Astrocyte of the spinal cord (primary cell): ENCODE data around the gene LAMTOR4.
"Not testable (repeated sequence)": the region's sequence is repeated elsewhere in the genome, so short reads cannot be mapped to it uniquely, and the experiment has no call there.

ENCODE experiments used
- DNase-seq: peaks from one replicate; pipeline ENCODE4 v3.0.0; 2011; ENCODE audit warnings: low read depth, low spot score
- H3K4me3 ChIP-seq: 2 replicates; pipeline ENCODE4 v1.5.1; 2011; ENCODE audit warnings: low read depth, mild to moderate bottlenecking, low read length, moderate library complexity
- in situ Hi-C: cut with HindIII; loops from 2 replicates; pipeline ENCODE4 v1.10.0; 2017; ENCODE audit warnings: low sequenced_read_pairs
- TF ChIP-seq, protein P1 (sequence below): IDR thresholded peaks from 2 replicates; pipeline ENCODE4 v1.5.1; 2012; ENCODE audit warnings: low read depth, mild to moderate bottlenecking, low read length, inconsistent platforms

The LAMTOR4 gene

DNA sequence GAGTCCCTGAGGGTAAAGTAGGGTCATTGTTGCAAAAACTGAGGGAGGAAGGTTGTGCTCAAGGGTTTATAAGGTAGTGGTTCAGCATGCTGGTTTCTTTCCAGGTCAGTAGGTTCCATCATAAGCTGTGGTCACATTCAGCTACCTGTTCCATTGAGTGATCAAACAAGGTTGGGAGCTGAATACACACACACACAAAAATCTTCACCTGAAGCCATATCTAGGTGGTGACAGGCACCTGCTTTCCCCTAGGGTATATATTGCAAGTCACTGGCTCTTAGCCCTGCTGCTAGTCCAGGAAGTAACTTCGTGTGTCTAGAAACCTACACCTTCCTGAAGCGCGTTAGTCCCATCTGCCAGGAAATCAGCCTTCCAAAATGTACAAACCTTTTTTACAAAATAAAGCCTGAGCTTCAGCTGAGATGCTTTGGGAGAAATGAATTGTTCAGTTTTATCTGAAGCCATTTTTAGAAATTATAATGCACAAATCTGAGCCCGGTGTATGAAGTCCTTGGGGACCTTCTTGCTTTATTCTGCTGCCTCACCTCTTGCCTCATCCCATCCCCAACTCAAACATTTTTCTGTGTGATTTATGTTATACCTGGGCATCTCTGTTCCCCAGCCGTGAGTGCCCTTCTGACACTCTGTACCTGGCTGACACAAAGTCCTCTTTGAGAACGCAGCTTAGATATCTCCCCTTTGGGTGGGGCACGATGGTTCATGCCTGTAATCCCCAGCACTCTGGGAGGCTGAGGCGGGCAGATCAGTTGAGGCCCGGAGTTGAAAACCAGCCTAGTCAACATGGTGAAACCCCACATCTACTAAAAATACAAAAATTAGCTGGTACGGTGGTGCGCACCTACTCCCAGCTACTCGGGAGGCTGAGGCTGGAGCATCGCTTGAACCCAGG is 10.6 kb upstream of the LAMTOR4 start:
- no peak for DNase-seq
- no peak overlapping the region for H3K4me3 ChIP-seq
- TF ChIP-seq, protein P1, sequence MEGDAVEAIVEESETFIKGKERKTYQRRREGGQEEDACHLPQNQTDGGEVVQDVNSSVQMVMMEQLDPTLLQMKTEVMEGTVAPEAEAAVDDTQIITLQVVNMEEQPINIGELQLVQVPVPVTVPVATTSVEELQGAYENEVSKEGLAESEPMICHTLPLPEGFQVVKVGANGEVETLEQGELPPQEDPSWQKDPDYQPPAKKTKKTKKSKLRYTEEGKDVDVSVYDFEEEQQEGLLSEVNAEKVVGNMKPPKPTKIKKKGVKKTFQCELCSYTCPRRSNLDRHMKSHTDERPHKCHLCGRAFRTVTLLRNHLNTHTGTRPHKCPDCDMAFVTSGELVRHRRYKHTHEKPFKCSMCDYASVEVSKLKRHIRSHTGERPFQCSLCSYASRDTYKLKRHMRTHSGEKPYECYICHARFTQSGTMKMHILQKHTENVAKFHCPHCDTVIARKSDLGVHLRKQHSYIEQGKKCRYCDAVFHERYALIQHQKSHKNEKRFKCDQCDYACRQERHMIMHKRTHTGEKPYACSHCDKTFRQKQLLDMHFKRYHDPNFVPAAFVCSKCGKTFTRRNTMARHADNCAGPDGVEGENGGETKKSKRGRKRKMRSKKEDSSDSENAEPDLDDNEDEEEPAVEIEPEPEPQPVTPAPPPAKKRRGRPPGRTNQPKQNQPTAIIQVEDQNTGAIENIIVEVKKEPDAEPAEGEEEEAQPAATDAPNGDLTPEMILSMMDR = no peak
- in situ Hi-C loops = no loop called here

DNA sequence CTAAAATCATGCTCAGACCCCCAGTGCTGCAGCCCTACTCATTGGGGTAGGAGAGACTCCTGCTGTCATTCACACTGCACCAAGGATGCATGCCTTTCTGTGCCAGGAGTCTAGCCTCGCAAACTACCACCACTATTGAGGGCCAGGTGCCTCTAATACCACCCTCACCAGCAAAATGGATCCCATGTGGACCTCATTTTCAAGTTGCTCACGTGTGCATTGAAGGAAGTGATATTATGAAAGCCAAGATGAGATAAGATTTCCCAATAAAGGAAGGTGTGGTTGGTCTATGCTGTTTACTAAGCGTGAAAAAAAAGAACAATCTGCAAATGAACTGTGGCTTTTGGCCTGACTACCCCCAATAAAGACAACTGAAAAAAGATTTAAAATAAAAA is 7.2 kb upstream of the LAMTOR4 start:
- TF ChIP-seq, protein P1 = no peak
- H3K4me3 ChIP-seq = no peak overlapping the region
- no peak for DNase-seq
- in situ Hi-C loops = no loop called here

DNA sequence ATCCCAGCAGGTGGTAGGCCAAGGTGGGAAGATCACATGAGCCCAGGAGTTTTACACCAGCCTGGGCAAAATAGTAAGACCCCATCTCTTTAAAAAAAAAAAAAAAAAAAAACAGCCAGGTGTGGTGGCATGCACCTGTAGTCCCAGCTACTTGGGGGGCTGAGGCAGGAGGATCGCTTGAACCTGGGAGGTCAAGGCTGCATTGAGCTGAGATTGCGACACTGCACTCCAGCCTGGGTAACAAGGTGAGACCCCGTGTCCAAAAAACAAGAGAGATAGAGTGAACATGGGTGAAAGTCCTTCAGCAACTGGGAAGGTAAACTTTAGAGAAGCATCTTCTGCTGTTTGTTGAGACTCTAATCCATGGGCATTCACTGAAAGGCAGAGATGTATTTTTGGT is 6.3 kb upstream of the LAMTOR4 start:
- H3K4me3 ChIP-seq = no peak overlapping the region
- TF ChIP-seq, protein P1 = no peak
- no peak for DNase-seq
- in situ Hi-C loops = no loop called here

DNA sequence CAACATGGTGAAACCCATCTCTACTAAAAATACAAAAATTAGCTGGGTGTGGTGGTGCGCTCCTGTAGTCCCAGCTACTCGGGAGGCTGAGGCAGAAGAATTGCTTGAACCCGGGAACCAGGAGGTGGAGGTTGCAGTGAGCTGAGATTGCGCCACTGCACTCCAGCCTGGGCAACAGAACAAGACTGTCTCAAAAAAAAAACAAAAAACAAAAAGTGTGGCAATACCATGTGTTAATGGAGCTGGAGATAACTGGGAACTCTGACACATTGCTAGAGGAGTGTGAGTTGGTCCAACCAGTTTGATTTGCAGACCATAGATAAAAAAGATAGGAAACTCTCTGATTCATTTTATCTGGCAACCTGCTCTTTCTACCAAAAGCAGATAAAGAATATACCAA is 2.4 kb upstream of the LAMTOR4 start:
- in situ Hi-C loops, DNase-seq, H3K4me3 ChIP-seq: not testable (repeated sequence)

DNA sequence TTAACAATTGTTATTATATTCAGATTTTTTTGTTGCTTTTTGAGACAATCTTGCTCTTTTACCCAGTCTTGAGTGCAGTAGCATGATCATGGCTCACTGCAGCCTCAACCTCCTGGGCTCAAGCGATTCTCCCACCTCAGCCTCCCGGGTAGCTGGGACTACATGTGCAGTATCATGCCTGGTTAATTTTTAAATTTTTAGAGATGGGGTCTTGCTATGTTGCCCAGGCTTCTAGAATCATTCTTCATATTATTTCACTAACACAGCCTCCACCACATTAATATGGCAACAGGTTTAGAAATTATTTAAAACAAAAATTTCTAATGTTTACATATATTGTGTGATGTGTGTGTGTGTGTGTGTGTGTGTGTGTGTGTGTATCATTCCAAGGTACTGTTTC is 1.4 kb upstream of the LAMTOR4 start:
- DNase-seq = no peak
- in situ Hi-C loops = no loop called here
- H3K4me3 ChIP-seq = no peak overlapping the region
- TF ChIP-seq, protein P1 = no peak

DNA sequence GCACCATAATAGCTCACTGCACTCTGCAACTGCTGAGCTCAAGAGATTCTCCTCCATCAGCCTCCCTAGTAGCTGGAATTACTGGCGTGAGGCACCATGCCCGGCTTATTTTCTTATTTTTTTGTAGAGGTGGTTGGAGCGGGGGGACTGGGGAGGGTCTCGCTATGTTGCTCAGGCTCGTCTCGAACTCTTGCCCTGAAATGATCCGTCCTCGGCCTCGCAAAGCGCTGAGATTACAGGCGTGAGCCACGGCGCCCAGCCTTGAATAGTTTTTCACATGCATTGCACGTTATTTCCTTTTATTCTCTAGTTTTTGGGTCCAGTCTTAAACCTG is 526 bp upstream of the LAMTOR4 start:
- peak overlapping the region; percentile 31 for H3K4me3 ChIP-seq
- TF ChIP-seq, protein P1 = no peak
- DNase-seq = no peak
- in situ Hi-C loops = no loop called here

DNA sequence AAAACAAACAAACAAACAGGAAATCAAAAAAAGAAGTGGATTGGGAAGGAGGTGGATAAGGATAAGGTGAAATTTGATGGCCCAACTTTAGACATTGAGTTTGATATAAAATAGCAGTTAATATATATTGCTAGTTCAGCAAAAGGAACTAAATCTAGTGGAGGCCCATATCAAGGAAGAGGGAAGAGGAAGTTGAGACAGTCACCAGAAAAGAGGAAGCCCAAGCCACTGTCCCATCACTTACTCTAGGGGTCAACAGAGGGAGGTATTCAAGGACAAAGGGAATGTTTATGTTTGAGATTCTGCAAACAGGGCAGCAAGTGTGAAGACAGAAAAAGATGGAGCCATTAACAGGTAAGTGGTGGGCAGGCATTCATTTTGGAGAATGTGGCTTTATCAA is 3.7 kb downstream of the LAMTOR4 start:
- TF ChIP-seq, protein P1 = no peak
- in situ Hi-C loops = no loop called here
- DNase-seq = no peak
- no peak overlapping the region for H3K4me3 ChIP-seq
